Astrocyte of the cerebellum (primary cell): ENCODE data around the gene CACNA1D.
A peak's percentile ranks its signal among the peaks of the same experiment; 100 is the strongest.

Experiments used
- DNase-seq: peaks from one replicate; pipeline ENCODE4 v3.0.0-alpha.2; 2011; ENCODE audit warnings: low read depth
- H3K4me3 ChIP-seq: 2 replicates; pipeline ENCODE4 v1.5.1; 2011; ENCODE audit warnings: mild to moderate bottlenecking, low read depth, low read length, moderate library complexity
- in situ Hi-C: cut with HindIII; loops from 2 replicates; pipeline ENCODE4 v1.10.0; 2017; ENCODE audit warnings: low sequenced_read_pairs
- TF ChIP-seq, protein P1 (sequence below): IDR thresholded peaks from 2 replicates; pipeline ENCODE4 v1.5.1; 2012; ENCODE audit warnings: low read length, low read depth, moderate library complexity, mild to moderate bottlenecking; ENCODE audit errors: missing control alignments

The CACNA1D gene

DNA sequence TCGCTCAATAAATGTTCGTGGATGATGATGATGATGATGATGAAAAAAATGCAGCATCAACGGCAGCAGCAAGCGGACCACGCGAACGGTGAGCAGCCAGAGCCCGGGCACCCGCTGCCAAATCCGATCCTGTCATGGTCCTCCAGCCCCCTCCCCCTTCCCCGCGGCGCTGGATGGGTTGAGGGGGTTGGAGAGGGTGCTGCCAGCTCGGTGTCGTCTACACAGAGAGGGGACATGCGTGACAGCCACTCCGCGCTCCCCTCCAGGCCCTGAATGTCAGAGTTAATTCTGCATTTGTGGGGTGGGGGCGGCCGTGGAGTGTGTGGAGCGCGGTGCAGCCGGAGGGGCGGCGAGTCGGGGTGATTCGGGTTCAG is 722 bp downstream of the CACNA1D start:
- no peak for DNase-seq

DNA sequence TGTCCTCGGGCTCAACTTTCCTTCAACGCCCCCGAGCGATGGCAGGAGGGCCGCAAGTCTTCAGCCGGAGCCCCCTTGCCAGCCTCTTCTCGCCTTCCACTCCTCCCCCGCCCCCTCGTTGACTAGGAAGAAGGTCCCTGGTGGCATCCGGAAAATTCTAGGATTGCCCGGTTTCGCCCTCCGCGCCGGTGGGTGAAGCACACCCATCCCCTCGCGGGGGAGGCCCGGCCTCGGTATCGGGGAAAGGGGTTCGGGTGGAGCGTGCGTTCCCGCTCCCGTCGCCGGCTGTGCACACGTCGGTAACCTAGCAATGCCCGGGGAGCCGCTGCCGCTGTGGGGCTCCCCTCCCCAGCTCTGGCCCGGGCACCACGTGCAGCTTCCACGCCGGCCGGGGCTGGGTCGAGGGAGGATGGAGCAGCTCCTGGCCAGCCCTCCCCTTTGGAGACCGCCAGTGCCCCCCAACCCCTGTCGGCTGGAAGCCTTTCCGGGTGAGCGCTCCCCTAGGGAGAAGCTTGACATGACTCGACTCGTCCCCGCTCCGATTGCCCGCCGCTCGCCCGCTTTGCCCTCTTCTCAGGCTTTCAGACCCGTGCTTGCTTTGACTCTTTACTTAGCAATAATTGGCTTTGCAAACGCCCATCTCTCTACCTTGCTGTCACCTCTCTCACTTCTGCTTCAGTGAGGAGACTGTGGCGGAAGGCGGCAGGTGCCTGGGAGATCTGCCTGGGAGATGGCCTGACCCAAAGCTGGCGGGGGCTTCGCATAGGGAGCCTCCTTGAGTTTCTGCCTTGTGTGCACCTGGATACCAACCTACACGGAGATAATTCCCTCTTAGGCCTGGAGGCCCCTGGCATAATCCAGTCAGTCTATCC is 1.3 kb downstream of the CACNA1D start:
- in situ Hi-C loops: no loop called here
- H3K4me3 ChIP-seq: peak overlapping the region; percentile 30
- no peak for DNase-seq
- TF ChIP-seq, protein P1, sequence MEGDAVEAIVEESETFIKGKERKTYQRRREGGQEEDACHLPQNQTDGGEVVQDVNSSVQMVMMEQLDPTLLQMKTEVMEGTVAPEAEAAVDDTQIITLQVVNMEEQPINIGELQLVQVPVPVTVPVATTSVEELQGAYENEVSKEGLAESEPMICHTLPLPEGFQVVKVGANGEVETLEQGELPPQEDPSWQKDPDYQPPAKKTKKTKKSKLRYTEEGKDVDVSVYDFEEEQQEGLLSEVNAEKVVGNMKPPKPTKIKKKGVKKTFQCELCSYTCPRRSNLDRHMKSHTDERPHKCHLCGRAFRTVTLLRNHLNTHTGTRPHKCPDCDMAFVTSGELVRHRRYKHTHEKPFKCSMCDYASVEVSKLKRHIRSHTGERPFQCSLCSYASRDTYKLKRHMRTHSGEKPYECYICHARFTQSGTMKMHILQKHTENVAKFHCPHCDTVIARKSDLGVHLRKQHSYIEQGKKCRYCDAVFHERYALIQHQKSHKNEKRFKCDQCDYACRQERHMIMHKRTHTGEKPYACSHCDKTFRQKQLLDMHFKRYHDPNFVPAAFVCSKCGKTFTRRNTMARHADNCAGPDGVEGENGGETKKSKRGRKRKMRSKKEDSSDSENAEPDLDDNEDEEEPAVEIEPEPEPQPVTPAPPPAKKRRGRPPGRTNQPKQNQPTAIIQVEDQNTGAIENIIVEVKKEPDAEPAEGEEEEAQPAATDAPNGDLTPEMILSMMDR: no peak

More for the DNA sequence above, 722 bp downstream of the CACNA1D start:
- in situ Hi-C loops: no loop called here
- peak overlapping the region; percentile 30 for H3K4me3 ChIP-seq
- TF ChIP-seq, protein P1: no peak

DNA sequence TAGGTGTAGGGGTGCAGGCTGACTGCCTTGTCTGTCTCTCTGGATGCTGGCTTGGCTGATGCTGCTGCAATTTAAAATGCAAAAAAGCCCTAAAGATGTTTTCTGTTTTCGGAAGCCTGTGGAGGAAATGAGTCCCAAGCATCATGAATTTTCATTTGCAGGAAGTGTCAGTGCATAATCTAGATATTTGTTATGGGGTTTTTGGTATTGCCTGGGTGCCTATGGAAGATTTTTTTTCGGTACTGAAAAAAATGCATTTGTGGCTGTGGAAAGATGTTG is 1.9 kb downstream of the CACNA1D start:
- H3K4me3 ChIP-seq: no peak overlapping the region
- TF ChIP-seq, protein P1: no peak
- no peak for DNase-seq
- in situ Hi-C loops: no loop called here

DNA sequence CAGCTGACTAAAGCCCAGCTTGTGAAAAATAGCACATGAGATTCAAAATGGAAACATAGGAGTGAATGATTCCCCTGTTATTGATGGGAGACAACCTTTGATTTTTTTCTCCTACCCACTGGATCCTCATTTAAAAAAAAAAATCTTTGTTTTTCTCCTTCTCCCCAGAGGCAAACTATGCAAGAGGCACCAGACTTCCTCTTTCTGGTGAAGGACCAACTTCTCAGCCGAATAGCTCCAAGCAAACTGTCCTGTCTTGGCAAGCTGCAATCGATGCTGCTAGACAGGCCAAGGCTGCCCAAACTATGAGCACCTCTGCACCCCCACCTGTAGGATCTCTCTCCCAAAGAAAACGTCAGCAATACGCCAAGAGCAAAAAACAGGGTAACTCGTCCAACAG is 2.6 kb downstream of the CACNA1D start:
- H3K4me3 ChIP-seq: no peak overlapping the region
- DNase-seq: no peak
- in situ Hi-C loops: no loop called here
- TF ChIP-seq, protein P1: no peak

DNA sequence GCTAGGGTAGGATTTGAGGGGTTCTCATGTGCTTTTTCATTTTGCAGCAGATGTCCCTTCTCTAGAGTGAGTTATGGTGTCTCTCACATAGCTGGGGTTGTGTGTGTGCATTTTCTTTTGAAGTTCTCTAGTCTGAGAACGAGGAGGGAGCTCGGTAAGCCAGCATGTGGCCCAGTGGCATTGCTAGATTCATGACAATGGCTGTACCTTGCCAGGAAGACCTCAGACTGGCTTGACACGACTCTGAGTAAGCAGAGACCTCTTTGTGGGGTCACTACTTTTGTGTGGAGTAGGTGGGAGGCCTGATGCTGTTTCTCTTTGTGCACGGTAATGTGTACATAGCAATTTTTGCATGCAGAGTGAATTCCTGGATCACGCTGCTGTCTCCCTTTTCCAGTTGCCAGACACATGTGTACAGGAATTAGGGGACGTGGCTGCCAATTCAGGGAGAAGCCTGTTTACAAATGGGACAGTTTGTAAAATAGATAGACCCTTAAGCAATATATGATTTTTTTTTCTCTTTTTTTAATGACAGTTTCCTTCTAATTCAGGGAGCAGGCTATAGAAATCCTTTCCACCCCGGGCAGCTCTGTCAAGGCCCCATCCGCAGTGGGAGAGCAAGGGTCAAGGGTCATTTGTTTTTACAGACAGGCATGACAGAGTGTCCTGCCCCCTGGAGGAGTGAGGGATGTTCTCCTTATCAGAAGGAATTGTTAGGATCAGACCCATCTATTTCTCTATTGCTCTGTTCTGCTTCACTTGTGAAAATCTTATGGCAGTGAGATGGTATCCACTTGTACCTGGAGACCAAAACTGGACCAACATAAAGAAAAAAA is 4.6 kb downstream of the CACNA1D start:
- in situ Hi-C loops: no loop called here
- TF ChIP-seq, protein P1: no peak
- H3K4me3 ChIP-seq: no peak overlapping the region
- no peak for DNase-seq

DNA sequence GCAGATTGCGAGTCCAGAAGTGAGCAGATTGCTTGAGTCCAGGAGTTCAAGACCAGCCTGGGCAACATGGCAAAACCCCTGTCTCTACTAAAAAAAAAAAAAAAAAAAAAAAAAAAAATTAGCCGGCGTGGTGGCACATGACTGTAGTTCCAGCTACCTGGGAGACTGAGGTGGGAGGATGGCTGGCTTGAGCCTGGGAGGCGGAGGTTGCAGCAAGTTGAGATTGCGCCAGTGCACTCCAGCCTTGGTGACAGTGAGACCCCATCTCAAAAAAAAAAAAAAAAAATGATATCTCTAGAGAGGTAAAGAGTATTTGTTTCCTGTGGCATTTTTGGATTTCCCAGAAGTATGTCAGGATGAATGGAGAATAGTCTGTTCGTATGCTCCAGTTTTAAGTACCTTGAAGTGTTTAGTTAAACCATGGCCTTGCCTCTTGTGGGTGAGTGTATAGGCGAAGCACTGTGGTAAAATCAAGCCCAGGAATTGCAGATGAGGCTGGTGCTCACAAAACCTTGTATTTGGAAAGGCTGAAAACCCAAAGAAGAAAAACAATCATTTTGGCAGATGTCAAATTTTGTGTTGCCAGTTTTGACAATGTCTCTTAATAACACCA is 5.9 kb downstream of the CACNA1D start:
- H3K4me3 ChIP-seq: no peak overlapping the region
- DNase-seq: no peak
- TF ChIP-seq, protein P1: no peak
- in situ Hi-C loops: no loop called here
